HG03064 (cell line): ENCODE measurements around the gene FCHO1.

Experiments used
- ATAC-seq: cut with Tn5 transposase; IDR thresholded peaks from one replicate; pipeline ENCODE4 v1.9.1; 2021; ENCODE audit warnings: low read depth; ENCODE audit not compliant: unreplicated experiment

The FCHO1 gene, protein sequence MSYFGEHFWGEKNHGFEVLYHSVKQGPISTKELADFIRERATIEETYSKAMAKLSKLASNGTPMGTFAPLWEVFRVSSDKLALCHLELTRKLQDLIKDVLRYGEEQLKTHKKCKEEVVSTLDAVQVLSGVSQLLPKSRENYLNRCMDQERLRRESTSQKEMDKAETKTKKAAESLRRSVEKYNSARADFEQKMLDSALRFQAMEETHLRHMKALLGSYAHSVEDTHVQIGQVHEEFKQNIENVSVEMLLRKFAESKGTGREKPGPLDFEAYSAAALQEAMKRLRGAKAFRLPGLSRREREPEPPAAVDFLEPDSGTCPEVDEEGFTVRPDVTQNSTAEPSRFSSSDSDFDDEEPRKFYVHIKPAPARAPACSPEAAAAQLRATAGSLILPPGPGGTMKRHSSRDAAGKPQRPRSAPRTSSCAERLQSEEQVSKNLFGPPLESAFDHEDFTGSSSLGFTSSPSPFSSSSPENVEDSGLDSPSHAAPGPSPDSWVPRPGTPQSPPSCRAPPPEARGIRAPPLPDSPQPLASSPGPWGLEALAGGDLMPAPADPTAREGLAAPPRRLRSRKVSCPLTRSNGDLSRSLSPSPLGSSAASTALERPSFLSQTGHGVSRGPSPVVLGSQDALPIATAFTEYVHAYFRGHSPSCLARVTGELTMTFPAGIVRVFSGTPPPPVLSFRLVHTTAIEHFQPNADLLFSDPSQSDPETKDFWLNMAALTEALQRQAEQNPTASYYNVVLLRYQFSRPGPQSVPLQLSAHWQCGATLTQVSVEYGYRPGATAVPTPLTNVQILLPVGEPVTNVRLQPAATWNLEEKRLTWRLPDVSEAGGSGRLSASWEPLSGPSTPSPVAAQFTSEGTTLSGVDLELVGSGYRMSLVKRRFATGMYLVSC

DNA sequence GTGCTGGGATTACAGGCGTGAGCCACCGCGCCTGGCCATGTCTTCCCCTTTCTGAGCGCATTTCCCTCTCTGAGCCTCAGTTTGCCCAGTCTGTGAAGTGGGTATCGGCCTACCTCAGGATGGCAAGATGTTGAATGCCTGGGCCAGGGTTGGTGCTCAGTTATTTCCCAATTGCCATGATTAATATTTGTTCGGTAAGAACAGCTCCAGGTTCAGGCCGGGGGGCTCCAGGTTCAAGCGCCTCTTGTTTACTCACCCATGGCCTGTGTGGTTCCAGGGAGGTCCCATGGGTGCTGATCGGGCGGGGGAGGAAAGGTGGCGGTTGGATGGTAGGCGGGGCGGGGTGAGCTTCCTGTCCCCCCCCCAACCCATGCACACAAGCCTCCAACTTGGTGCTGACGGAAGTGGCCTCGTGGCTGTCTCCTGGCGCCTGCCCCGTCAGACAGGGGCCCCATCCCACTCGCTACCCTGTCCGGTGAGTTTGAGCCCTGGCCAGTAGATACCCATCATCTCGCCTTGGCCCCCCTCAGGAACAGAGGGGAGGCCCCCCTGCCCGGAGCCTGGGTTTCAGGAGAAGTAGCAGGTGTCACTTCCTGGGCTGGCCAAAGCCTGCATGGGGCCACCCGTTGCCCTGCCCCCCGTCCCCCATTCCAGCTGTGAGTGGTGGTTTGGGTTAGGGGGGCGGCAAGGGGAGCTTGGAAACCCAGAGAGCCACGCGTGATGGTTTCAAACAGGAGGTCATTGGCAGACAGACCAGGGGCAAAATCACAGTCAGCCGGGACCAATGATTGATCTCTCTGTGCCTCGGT is at the start of gene FCHO1:
Gene FCHO1 (plus strand): TSS at position 375 of the 809 bp plus-strand sequence. CDS start 3,688 bp downstream, outside the sequence.
- no peak for ATAC-seq

DNA sequence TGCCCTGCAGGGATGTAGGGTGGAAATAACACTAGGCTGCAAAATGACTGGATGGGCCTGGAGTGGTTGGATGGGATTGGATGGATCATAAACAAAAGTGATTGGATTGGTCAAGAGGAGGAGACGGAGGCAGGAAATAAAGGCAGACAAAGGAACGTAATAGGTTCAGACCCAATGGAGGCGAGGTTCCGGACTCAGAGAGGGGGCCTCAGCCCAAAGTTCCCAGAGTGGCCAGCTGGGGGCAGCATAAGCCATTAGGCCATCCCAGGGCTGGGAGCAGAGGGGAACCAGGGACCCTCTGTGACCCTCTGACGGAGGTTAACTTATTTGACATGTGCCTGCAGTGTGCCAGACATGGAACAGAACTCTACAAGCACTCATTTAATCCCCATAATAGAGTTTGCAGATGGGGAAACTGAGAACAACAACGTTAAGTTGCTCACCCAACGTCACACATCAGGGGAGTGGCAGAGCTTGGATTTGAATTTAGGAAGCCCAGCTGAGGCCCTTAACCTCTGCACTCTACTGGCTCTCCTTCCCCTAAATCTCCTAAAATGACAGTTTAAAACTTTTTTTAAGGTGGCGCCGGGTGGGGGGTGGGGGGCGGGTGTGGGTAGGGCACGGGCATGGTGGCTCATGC is 47.3 kb upstream of the FCHO1 start:
- no peak for ATAC-seq

DNA sequence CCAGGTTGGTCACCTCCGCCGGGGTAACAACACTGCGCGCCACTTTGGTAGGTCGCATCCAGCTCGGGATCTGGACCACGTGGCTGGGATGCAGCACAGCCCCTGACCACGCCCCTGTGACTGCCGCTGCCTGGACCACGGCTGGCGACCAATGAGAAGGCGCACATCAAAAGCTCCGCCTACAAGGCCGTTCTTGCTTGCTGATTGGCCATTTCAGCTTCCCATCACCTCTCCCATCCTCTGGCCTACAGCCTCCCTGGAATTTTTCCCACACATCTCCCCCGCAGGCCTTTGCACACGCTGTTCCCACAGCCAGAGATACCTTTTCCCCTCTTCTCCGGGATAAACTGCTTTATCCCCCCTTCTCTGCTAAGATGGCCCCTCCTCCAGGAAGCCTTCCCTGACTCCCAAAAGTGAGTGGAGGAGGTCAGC is 44.5 kb upstream of the FCHO1 start:
- ATAC-seq: no peak

DNA sequence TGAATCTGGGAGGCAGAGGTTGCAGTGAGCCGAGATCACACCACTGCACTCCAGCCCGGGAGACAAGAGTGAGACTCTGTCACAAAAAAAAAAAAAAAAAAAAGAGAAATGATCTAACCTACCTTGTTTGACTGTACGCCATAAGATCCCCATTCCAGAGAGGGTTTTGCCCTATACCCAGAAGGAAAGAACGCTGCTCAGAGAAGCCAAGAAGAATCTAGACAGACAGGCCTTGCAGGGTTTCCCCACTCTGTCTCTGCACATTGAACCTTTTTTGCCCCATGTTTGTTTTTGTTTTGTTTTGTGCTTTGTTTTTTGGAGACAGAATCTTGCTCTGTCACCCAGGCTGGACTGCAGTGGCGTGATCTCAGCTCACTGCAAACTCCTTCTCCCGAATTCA is 39.4 kb upstream of the FCHO1 start:
- ATAC-seq: no peak

DNA sequence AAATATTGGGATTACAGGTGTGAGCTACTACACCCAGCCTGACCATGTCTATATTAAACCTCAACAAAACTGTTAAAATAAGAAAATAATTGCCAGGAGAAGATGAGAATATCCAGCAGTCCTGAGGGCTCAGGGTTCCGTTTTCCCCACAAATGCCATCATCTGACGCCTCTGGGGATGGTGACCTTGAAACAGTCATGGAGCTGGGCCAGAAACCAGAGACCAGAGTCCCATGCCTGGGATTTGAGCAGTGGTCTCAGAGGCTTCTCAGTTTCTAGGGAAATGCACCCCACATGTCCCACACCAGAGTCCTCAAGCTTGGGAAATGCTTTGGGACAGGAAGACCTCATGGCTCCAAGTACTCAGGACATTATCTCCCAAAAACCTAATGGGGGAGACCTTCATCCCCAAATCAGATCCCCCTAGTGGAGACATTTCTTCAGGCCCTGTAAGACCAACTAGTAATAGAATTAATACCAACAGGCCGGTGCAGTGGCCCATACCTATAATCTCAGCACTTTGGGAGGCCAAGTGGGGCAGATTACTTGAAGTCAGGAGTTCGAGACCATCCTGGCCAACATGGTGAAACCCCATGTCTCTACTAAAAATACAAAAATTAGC is 34.9 kb upstream of the FCHO1 start:
- ATAC-seq: no peak

DNA sequence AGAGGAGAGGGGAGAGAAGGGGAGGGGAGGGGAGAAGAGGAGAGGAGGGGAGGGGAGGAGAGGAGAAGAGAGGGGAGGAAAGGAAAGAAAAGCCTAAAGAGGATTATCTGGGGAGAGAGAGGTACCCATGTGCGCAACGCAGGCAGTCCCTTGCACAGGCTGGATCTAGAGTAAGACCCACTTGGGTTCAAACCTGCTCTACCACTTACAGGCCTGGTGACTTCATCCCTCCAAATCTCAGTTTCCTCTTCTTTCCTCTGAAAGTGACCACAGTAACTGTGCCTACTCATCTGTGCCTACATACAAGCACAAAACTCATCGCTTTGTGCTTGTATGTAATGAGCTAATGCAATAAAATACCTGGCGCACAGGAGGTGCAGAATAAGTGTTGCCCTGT is 32.7 kb upstream of the FCHO1 start:
- ATAC-seq: no peak

DNA sequence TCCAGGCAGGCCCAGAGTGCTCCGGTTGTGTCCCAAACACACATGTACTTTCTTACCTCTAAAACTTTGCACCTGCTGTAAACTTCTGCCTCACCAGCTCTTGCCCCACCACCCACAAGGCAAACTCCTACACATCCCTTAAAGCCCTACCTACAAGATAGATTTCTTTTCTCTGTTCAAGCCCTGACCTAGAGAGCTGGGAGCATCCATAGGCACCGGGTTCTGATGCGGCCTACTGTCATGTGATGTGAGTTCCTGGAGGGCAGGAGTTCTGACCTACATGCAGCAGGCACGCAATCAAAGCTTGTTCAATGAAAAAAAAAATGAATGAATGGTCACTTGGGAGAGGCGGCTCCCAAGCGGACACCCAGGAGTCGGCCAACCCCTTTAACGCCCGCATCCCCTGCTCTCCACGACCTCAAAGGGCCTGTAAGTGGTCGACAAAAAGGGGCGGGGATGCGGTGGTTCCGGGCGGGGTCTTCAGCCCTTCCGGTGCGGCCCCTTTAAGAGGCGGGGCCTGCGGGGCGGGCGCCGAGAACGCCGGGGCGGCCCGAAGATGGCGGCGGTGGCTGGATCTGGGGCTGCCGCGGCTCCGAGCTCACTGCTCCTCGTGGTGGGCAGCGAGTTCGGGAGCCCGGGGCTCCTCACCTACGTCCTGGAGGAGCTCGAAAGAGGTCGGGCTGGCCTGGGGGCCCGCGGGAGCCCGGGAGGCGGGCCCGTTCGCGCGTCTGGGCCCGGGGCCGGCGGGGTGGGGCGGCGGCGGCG is 32.1 kb upstream of the FCHO1 start, which contains the start of gene MAP1S:
Gene MAP1S (plus strand): TSS at position 534 of the 765 bp plus-strand sequence. CDS start 23 bp downstream, at position 557.
- ATAC-seq: no peak

DNA sequence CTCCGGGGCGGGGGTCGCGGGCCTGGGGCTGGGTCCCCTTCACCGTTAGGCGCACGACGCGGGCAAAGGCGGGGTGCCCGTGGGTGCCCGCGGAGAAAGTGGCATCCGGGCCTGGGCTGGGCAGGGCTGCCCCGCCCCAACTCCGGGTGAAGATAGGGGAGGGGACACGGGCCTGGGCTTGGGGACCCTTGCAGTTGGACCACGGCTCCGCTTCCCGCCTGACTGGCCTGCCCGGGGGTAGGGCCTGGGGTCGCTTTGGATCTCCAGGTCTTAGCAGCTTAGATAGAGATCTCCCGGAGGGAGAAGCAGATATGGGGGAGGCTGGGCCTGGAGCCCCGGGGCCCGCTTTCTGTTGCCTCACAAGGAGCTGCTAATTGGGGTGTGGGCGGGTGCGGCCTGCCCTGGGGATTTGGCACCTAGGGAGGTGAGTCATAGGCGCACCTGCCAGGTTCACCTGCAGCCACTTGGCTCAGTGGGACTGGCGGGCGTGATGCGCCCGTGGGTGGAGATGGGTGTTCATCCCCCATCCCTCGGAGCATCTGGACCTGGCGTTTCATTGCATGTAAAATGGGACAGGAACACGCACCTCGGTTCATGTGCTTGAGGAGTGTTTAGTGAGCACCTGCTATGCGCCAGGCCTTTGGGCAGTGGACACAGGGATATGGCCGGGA is 31.4 kb upstream of the FCHO1 start:
- ATAC-seq: no peak

DNA sequence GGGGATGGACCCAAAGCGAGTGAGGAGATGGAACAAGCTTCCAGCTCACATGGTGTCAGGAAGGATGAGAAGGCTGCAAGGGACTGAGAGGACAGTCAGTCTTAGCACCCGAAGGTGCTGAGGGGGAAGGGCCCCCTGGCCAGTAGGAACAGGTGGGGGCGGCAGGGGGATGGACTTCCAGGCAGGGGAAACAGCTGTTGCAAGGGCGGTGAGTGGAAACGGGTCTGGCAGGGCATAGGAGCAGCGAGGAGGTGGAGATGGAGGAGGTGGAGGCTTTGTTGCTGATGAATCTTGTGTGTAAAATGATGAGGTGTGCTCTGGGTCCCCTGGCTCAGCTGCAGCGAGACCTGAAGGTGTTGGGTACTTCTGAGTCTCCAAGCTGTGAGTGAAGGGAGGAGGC is 30.8 kb upstream of the FCHO1 start:
- no peak for ATAC-seq

DNA sequence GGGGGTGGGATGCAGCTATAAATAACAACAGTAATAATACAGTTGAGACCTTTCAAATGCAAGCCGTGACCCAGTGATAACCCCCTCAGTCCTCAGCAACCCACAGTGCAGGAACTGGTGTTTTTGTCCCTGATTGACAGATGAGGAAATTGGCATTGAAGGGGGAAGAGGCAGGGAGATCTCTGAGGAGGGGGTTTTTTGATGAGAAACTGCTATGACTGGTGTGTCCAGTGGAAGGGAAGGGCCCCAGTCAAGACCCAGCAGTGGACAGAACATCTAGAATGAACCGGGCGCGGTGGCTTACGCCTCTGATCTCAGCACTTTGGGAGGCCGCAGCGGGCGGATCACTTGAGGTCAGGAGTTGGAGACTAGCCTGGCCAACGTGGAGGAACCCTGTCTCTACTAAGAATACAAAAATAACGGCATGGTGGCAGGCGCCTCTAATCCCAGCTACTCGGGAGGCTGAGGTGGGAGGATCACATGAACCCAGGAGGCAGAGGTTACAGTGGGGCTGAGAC is 30.1 kb upstream of the FCHO1 start:
- no peak for ATAC-seq

DNA sequence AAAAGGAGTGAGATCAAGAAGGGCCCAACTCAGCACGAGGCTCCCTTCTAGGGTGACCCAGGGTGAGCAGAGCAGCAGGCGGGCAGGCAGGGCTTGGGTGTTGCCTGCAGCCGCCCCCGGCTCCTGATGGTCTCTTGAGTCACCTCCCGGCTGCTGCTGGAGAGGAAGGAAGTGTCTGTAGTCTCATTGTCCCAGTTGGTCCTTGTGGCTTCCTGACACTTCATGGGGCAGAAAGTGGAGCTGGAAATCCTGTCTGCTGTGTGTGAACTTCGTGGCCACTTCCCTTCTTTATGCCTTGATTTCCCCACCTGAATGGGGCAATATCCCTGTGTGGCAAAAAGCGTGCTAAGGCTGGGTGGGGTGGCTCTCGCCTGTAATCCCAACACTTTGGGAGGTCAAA is 29.5 kb upstream of the FCHO1 start:
- no peak for ATAC-seq

DNA sequence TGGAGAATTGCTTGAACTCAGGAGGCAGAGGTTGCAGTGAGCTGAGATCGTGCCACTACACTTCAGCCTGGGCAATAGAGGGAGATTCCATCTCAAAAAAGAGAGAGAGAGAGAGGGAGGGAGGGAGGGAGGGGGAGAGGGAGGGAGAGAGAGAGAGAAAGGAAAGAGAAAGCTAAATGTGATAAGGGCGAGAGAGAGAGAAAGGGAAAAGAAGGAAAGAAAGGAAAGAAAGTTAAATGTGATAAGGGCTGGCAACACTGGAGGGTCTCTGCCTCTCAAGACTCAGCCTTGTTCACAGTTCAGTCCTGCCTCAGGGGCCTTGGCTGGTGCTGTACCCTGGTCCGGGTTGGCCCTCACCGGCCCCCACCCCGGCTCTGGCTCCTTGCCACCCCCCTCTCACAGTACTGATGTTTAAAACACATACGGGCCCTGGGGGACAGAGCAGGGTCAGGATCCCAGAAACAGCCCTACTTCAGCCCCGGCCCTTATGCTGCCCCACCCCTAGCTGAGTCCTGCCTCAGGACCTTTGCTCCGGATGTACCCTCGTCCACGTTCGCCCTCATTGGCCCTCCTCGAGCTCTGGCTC is 28.5 kb upstream of the FCHO1 start:
- no peak for ATAC-seq

DNA sequence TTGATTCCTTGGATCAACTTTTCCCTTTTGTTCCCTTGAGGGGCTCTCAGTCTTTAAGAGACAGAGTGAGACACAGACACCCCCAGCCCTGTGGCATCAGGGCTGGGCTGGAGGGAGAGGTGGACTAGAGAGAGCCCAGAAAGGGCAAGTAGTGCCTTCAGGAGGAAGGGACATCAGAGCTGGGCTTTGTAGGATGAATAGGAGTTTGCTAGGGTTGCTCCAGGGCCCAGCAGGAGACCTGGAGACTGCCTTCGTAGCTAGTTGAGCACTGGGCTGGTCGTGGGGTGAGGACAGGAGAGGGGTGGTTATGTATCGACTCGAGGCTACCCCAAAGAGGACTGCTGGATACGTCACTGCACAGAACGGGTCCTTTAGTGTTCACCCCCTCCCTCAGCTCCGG is 26.6 kb upstream of the FCHO1 start:
- ATAC-seq: no peak

DNA sequence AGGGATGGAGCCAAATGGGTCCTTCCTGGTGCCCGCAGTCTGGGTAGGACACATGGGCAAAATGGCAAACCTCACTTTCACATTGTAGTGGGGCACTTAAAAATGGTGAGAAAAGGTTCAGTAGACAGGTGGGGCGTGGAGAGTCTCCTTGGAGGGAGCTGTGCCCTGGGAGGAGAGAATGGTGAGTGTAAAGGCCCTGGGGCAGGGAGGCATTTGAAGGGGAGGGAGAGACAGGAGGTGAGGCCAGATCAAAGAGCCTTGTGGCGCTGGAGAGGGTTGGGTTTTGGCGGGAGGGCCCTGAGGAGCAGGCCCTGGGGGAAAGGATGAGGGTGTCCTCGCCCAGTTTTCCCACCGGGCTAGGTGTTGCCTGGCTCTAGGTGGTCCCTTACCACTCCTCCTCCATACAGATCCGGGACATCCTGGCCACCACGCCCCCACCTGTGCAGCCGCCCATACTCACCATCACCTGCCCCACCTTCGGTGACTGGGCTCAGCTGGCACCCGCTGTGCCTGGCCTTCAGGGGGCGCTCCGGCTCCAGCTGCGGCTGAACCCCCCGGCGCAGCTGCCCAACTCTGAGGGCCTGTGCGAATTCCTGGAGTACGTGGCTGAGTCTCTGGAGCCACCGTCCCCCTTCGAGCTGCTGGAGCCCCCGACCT is 25.7 kb upstream of the FCHO1 start:
- ATAC-seq: no peak

DNA sequence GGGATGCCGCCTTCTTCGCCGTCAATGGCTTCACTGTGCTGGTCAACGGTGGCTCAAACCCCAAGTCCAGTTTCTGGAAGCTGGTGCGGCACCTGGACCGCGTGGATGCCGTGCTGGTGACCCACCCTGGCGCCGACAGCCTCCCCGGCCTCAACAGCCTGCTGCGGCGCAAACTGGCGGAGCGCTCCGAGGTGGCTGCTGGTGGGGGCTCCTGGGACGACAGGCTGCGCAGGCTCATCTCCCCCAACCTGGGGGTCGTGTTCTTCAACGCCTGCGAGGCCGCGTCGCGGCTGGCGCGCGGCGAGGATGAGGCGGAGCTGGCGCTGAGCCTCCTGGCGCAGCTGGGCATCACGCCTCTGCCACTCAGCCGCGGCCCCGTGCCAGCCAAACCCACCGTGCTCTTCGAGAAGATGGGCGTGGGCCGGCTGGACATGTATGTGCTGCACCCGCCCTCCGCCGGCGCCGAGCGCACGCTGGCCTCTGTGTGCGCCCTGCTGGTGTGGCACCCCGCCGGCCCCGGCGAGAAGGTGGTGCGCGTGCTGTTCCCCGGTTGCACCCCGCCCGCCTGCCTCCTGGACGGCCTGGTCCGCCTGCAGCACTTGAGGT is 25.0 kb upstream of the FCHO1 start:
- no peak for ATAC-seq

DNA sequence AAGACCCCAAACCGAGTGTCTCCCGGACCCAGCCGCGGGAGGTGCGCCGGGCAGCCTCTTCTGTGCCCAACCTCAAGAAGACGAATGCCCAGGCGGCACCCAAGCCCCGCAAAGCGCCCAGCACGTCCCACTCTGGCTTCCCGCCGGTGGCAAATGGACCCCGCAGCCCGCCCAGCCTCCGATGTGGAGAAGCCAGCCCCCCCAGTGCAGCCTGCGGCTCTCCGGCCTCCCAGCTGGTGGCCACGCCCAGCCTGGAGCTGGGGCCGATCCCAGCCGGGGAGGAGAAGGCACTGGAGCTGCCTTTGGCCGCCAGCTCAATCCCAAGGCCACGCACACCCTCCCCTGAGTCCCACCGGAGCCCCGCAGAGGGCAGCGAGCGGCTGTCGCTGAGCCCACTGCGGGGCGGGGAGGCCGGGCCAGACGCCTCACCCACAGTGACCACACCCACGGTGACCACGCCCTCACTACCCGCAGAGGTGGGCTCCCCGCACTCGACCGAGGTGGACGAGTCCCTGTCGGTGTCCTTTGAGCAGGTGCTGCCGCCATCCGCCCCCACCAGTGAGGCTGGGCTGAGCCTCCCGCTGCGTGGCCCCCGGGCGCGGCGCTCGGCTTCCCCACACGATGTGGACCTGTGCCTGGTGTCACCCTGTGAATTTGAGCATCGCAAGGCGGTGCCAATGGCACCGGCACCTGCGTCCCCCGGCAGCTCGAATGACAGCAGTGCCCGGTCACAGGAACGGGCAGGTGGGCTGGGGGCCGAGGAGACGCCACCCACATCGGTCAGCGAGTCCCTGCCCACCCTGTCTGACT is 24.1 kb upstream of the FCHO1 start:
- ATAC-seq: no peak
